Activated CD8-positive, alpha-beta memory T cell treated with anti-CD3 and anti-CD28 coated beads for 1 hour (primary cell): ENCODE data around the gene KRTAP2-3.
"Not testable (repeated sequence)": the region's sequence is repeated elsewhere in the genome, so short reads cannot be mapped to it uniquely, and the experiment has no call there.

ENCODE experiments used
- DNase-seq, 2 donors: peaks; one replicate each; pipeline ENCODE4 v3.0.0-alpha.2; 2020; ENCODE audit warnings: low read depth in 1 of 2; ENCODE audit errors: extremely low read depth in 1 of 2

The KRTAP2-3 gene, protein sequence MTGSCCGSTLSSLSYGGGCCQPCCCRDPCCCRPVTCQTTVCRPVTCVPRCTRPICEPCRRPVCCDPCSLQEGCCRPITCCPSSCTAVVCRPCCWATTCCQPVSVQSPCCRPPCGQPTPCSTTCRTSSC

DNA sequence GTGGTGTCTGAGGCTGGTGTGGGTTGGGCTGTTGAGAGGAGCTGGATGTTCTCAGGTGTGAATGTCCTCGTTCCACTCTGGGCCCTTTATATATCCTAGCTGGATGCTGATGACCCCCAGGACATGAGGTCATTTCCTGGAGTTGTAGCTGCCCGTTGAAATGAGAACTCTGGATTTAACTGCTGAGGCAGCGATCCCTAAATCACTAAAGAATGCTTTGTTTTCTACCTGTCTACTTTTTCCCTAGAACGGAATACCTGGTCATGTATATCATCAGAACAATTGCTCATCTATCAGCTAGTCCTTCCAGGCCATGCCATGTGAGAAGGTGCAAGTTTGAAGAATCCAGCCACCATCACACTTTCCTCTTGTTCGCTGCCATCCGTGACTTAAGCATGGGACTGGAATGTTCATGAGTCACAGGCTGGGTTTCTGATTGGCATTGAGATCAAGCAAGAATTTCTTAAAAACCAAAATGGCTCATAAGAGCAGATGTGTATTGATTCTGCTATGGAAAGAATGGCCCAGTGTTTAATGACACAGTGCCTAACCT, at the start of gene KRTAP2-3:
Gene KRTAP2-3, minus strand, starts transcription at position 63 of the 553 bp plus-strand sequence. CDS start 64 bp downstream, outside the sequence.
- DNase-seq = no peak

DNA sequence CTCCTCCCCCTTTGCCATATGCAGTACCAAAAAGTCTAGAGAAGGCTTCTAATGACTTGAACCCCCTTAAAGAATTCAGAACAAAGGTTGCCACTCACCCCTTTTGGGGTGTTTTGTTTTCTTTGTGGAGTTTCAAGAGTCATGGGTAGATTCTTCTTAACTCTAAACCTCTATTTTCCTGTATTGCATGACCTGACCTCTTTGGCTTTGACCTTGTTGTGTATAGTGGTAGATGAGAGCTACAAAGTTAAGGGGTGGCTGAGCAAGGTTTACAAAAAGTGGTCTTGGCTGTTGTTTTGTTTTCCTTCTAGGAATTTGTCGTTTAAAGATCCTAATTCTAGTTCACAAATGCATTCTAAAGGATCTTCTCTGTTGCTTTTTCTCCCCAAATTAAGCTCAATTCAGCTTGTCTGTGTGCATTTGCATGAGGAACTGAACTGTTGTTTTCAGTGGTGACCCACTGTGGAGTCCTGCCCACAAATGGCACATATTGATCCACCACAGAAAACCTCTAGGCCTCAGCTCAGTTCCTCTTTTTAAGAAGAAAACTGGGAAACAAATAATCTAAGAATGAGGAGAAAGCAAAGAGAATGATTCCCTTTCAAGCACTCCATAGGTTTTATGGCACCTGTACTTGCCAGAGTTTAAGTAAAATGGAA, 48.9 kb upstream of the KRTAP2-3 start:
- DNase-seq = not testable (repeated sequence)

DNA sequence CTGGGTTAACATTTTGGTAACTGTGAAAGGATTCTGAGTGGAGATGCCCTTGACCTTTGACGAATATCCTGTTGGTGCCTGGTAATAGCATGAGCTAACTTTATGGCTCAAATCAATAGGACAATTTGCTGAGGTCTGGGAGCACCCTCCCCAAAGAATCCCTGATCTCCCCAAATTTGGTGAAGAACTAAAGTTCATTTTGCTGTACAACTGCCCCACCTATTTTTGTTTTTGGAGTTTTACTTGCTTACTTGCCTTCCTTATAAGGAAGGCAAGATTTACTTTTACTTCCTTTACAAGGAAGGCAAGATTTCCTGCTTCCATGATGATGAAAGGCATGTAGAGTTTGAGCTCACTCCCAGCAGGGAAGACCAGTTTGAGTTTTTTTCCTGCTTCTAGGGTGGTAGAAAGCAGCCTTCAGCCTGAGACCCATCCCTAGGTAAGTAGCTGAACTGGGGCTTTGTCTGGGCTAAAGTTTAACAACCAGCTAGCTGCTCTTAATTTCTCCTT, 48.1 kb upstream of the KRTAP2-3 start:
- no peak for DNase-seq

DNA sequence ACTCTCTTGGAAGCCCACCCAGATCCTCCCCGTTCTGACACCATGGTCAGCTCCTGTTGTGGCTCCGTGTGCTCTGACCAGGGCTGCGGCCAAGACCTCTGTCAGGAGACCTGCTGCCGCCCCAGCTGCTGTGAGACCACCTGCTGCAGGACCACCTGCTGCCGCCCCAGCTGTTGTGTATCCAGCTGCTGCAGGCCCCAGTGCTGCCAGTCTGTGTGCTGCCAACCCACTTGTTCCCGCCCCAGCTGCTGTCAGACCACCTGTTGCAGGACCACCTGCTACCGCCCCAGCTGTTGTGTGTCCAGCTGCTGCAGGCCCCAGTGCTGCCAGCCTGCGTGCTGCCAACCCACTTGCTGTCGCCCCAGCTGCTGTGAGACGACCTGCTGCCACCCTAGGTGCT, 45.4 kb upstream of the KRTAP2-3 start, which contains the start of gene KRTAP4-9:
Gene KRTAP4-9, plus strand, starts transcription at position 43 of the 400 bp plus-strand sequence. Its CDS starts 0 bp downstream, at position 43.
- not testable (repeated sequence) for DNase-seq

DNA sequence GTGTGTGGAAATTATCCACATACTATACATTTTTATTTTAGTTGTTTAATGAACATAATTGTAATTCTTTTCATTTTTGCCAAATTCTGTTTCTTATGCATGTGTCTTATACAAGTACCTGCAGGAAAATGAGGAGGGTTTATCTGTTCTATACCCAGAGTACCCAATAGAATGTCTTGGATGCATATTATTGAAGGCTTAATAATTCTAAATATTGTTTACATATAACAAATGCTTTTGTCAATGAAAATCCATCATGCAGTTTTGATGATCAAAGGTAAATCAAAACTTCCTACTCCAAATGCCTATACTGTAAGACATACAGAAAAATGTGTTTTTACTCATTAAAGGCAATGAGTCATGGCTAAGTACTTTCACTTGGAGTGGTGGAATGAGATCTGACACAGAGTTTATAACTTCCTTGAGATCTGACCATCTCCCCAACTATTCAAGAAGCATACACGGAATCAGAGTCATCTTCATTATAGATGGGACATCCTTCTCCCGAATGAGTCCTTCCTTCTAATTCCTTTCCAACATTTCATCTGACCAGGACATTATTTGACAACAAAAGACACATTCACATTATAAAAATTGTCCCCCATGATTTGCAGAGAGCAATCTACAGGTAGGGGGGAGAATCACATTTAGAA, 44.6 kb upstream of the KRTAP2-3 start:
- not testable (repeated sequence) for DNase-seq

DNA sequence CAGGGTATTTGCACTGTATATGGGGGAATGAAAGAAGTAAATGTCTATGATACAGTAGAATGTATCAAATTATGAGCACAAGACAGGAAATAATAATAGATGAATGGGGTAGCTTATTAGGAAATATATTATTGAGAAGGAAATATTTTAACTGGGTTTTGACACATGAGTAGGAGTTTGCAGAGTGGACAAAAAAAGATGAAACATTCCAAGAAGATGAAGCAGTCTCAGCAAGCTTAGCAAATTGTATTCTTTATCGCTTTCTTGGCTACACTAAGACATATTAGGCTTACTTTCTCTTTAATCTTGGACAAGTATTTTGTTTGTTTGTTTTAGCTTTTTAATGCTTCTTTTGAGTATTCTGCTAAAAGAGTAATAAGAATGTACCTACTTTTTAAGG, 44.0 kb upstream of the KRTAP2-3 start:
- no peak for DNase-seq

DNA sequence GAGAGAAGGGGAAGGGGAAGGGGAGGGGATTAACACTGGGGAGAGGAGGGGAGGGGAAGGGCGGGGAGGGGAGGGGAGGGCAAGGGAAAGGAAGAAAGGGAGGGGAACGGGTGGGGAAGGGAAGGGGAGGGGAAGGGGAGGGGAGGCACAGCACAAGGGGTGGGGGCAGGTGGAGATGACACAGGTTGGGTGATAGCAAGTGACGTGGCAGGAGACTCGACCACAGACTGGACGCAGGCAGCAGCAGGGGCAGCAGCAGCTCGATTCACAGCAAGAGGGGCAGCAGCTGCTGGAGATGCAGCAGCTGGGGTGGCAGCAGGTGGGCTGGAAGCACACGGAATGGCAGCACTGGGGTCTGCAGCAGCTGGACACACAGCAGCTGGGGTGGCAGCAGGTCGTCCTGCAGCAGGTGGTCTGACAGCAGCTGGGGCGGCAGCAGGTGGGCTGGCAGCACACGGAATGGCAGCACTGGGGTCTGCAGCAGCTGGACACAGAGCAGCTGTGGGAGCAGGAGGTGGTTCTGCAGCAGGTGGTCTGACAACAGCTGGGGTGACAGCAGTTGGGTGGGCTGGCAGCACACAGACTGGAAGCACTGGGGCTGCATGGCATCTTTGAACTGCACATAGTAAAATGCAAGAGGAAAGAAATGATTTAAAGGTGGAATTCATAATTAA, 41.8 kb upstream of the KRTAP2-3 start, which contains the start of gene KRTAP4-16:
Gene KRTAP4-16, minus strand, starts transcription at position 624 of the 674 bp plus-strand sequence. Its CDS starts 0 bp downstream, at position 624.
- no peak for DNase-seq

DNA sequence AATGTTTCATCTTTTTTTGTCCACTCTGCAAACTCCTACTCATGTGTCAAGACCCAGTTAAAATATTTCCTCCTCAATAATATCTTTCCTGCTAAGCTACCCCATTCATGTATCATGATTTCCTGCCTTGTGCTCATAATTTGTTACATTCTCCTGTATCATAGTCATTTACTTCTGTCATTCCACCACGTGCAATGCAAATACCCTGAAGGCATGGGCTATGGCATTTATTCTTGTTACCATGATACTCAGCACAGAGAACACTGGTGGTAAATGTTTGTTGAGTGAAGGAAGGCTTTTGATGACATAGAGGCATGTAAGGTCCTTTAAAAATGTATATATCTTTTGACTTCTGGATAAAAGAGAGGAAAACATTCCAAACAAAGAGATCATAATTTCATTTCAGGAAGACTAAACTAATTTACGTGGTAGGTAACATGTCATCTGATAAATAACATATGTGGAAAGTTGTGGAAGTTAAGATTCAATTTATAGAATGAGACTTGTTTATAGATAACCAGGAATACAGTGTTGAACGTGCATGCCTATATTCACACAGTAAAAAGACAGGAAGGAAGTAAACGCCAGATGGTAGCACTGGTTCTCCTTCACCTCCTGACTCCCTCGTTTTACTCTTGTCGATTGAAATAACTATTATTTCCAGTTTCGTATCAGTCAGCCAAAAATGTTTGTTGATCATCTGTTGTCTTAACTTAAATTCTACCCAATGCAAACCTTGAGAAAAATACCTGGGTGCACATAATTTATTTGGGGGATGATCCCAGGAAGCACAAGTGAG, 40.0 kb upstream of the KRTAP2-3 start:
- DNase-seq = not testable (repeated sequence)

DNA sequence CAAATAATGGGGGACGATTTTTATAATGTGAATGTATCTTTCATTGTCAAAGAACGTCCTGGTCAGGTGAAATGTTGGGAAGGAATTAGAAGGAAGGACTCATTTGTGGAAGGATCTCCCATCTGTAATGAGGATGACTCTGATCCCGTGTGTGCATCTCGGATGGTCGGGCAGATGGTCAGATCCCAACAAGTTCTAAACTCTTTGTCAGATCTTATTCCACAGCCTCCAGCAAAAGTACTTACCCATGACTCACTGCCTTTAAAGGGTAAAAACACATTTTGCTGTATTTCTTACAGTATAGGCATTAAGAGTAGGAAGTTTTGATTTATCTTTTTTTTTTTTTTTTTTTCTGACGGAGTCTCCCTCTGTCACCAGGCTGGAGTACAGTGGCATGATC, 38.6 kb upstream of the KRTAP2-3 start:
- no peak for DNase-seq

DNA sequence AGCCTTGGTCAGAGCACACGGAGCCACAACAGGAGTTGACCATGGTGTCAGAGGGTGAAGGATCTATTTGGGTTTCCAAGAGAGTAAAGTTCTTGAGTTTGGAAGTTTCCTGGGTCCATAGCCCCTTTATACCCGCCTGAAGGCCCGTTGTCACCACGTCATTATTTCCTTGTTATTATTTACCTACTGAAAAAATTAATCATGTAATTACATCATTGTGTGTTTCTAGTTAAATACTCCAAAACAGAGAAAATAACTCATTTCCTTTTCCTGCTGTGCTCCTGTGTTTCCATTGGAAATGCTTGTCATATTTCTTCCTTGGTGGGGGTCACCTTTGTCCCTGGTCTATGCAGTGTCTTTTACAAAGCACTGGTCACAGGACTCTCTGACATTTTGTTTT, 38.1 kb upstream of the KRTAP2-3 start, which contains the start of gene KRTAP4-8:
Gene KRTAP4-8, minus strand, starts transcription at position 101 of the 400 bp plus-strand sequence. Its CDS starts 58 bp downstream, at position 43.
- DNase-seq = no peak

DNA sequence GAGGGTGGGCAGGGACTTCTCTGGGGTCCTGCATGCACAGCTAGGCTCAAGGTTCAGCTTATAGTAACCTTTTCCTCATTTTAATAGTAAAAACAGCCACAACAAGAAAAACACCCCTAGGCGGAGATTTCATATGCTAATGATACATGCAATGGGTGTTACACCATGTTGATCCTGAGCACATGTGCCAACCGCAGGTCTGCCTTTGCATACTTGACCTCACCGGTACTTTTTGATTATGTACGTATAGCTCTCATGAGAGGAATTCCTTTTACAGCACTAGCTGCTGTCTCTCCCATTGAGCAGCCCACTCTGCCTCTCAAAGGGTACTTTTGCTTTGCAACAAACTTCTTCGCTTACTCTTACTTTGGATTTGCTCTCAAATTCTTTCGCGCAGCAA, 36.1 kb upstream of the KRTAP2-3 start:
- no peak for DNase-seq

DNA sequence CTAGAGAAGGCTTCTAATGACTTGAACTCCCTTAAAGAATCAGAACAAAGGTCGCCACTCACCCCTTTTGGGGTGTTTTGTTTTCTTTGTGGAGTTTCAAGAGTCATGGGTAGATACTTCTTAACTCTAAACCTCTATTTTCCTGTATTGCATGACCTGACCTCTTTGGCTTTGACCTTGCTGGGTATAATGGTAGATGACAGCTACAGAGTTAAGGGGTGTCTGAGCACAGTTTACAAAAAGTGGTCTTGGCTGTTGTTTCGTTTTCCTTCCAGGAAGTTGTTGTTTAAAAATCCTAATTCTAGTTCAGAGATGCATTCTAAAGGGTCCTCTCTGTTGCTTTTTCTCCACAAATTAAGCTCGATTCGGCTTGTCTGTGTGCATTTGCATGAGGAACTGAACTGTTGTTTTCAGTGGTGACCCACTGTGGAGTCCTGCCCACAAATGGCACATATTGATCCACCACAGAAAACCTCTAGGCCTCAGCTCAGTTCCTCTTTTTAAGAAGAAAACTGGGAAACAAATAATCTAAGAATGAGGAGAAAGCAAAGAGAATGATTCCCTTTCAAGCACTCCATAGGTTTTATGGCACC, 28.9 kb upstream of the KRTAP2-3 start:
- DNase-seq = not testable (repeated sequence)

DNA sequence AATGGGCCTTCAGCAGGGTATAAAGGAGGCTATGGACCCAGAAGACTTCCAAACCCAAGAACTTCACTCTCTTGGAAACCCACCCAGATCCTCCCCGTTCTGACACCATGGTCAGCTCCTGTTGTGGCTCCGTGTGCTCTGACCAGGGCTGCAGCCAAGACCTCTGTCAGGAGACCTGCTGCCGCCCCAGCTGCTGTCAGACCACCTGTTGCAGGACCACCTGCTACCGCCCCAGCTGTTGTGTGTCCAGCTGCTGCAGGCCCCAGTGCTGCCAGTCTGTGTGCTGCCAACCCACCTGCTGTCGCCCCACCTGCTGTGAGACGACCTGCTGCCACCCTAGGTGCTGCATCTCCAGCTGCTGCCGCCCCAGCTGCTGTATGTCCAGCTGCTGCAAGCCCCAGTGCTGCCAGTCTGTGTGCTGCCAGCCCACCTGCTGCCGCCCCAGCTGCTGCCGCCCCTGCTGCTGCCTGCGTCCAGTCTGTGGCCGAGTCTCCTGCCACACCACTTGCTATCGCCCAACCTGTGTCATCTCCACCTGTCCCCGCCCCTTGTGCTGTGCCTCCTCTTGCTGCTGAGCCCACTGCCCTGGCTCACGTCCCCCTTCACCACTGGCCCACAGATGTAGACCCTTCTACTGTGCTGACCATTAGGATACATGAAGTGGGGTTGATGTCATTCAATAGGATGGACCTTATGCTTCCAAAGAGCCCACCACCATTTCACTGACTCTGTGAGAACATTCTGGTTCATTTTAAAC, 24.4 kb upstream of the KRTAP2-3 start, which contains the start of gene KRTAP4-7:
Gene KRTAP4-7, plus strand, starts transcription at position 51 of the 757 bp plus-strand sequence. Its CDS starts 57 bp downstream, at position 108.
- not testable (repeated sequence) for DNase-seq

DNA sequence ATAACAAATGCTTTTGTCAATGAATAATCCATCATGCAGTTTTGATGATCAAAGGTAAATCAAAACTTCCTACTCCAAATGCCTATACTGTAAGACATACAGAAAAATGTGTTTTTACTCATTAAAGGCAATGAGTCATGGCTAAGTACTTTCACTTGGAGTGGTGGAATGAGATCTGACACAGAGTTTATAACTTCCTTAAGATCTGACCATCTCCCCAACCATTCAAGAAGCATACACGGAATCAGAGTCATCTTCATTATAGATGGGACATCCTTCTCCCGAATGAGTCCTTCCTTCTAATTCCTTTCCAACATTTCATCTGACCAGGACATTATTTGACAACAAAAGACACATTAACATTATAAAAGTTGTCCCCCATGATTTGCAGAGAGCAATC, 23.5 kb upstream of the KRTAP2-3 start:
- DNase-seq = not testable (repeated sequence)

DNA sequence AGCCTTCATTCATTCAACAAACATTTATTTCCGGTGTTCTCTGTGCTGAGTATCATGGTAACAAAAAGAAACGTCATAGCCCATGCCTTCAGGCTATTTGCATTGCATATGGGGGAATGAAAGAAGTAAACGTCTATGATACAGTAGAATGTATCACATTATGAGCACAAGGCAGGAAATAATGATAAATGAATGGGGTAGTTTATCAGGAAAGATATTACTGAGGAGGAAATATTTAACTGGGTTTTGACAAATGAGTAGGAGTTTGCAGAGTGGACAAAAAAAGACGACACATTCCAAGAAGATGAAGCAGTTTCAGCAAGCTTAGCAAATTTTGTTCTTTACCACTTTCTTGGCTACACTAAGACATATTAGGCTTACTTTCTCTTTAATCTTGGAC, 22.7 kb upstream of the KRTAP2-3 start:
- no peak for DNase-seq

DNA sequence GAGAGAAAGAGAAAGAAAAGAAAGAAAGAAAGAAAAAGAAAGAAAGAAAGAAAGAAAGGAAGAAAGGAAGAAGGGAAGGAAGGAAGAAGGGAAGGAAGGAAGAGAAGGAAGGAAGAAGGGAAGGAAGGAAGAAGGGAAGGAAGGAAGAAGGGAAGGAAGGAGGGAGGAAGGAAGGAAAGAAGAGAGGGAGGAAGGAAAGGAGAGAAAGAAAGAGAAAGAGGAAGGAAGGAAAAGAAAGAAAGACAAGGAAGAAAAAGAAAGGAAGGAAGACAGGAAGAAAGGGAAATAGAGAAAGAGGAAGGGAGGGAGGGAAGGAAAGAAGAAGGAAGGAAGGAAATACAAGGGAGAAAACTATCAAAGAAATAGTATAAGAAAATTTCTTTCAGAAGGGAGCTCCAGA, 16.9 kb upstream of the KRTAP2-3 start:
- DNase-seq = no peak

DNA sequence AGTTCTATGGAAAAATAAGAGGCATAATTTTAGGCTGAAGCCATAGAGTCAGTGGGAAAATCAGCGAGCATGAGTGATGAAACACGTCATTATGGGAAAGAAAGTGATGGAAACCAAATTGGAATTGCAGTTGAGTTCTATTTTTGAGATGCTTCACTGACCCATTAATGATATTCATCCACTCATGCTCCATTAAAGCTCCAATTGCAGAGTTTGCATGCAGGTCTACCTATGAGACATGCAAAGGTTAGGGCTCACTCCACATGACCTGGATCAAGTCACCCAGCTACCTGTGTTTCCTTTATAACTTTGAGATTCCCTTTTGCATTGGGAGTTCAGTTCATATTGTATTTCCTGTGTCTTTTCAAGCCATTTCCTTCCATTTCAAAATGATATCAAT, 13.8 kb upstream of the KRTAP2-3 start:
- no peak for DNase-seq

DNA sequence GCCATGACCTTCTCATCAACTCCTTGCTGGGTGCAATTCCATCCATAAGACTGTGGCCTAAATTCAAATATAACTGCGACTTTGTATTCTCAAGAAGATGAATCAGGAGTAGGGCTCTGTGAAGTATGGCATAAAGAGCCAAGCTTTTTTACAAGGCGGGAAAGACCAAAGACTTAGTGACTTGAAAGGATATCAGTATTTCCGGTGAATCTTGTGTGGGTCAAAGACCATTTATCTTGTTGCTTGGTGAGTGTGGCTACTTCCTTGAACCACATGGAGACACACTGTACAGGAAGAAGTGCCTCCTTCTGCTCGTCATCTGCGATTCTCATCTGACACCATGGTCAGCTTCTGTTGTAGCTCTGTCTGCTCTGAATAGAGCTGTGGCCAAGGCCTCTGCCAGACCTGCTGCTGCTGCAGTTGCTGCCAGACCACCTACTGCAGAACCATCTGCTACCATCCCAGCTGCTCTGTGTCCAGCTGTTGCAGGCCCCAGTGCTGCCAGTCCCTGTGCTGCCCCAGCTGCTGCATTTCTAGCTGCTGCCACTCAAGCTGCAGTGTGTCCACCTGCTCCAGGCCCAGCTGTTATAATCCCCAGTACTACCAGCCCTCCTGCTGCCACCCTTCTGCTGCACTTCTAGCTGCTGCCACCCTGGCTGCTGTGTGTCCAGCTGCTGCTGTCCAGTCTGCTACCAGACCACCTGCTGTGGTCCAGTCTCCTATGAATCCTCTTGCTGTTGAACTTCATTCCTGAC, 11.9 kb upstream of the KRTAP2-3 start:
- DNase-seq = no peak
